Ascending aorta (tissue), 2 donors: Measurements from ENCODE around the gene LAMA5. TPM values are rescaled to one million over a fixed set of nuclear protein-coding genes. Genes with fewer than 3 reads are reported as not detected.

Source experiments
- DNase-seq, 2 donors: peaks; one replicate each; pipeline ENCODE4 v3.0.0-alpha.2; 2019; ENCODE audit warnings: low spot score in 2 of 2
- H3K27ac ChIP-seq, 2 donors: fragments of 200-600 bp; sonication (generic); one replicate each; pipeline ENCODE4 v1.5.1; 2016 to 2017; ENCODE audit warnings: mild to moderate bottlenecking in 1 of 2
- H3K27me3 ChIP-seq: fragments of 200-600 bp; sonication (generic); one replicate; pipeline ENCODE4 v1.5.1; 2017
- H3K36me3 ChIP-seq, 2 donors: fragments of 200-600 bp; sonication (generic); one replicate each; pipeline ENCODE4 v1.5.1; 2016
- H3K4me1 ChIP-seq, 2 donors: fragments of 200-600 bp; sonication (generic); one replicate each; pipeline ENCODE4 v1.5.1; 2016 to 2017; ENCODE audit warnings: mild to moderate bottlenecking in 1 of 2
- H3K4me3 ChIP-seq, 2 donors: fragments of 200-600 bp; sonication (generic); one replicate each; pipeline ENCODE4 v1.5.1; 2016 to 2017; ENCODE audit warnings: mild to moderate bottlenecking in 1 of 2
- H3K9me3 ChIP-seq, 2 donors: fragments of 200-600 bp; sonication (generic); one replicate each; pipeline ENCODE4 v1.5.1; 2016
- intact Hi-C: fragments of 100-400 bp; cut with DNase I; formaldehyde crosslinking; loops from one replicate; pipeline ENCODE4 v1.15.1; 2023
- total RNA-seq: library from RNA; depleted of rRNA; stranded (reverse); fragments of >200 nt; gene quantifications from one replicate; pipeline ENCODE4 v1.1.0, GENCODE V29; 2016
- TF ChIP-seq, protein P1 (sequence below), 3 experiments: fragments of 200-600 bp in 2 of 3; fragments of 450-650 bp in 1 of 3; sonication (generic) in 2 of 3; IDR thresholded peaks; one replicate each; pipeline ENCODE4 v1.5.1; 2016 to 2019; ENCODE audit warnings: antibody characterized with exemption in 3 of 3, mild to moderate bottlenecking in 1 of 3, moderate library complexity in 1 of 3

The LAMA5 gene
- total RNA-seq, 1 donor from 2014 or later, result 469 TPM

DNA sequence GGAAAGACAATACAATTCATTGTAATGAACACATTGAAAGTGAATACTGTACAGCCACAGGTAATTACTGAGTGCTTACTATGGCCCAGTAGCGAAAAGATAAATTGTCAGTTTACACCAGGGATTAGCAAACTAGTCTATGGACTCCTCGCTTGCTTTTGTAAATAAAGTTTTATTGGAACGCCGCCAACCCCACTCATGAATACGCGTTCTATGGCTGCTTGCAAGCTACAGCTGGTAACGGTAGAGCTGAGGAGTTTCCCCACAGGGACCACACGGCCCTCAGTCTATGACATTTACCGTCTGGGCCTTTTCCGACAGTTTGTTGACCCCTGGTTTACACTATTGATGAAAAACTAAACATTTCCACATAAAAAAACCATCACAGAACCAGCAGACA lies 24.2 kb downstream of the LAMA5 start:
- Histone ChIP-seq H3K27ac (no peak overlapping the region), H3K9me3 (no peaks in the 10 kb centered on the region), H3K36me3 (peaks cover 52 to 83% of the 10 kb centered on the region in 2 donors), H3K4me1 (no peaks in the 10 kb centered on the region), H3K4me3 (no peak overlapping the region), H3K27me3 (no peaks in the 10 kb centered on the region)
- TF ChIP-seq, protein P1, sequence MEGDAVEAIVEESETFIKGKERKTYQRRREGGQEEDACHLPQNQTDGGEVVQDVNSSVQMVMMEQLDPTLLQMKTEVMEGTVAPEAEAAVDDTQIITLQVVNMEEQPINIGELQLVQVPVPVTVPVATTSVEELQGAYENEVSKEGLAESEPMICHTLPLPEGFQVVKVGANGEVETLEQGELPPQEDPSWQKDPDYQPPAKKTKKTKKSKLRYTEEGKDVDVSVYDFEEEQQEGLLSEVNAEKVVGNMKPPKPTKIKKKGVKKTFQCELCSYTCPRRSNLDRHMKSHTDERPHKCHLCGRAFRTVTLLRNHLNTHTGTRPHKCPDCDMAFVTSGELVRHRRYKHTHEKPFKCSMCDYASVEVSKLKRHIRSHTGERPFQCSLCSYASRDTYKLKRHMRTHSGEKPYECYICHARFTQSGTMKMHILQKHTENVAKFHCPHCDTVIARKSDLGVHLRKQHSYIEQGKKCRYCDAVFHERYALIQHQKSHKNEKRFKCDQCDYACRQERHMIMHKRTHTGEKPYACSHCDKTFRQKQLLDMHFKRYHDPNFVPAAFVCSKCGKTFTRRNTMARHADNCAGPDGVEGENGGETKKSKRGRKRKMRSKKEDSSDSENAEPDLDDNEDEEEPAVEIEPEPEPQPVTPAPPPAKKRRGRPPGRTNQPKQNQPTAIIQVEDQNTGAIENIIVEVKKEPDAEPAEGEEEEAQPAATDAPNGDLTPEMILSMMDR (IDR thresholded peaks at IDR 0.05), result no peak
- DNase-seq, result no peak
- intact Hi-C loops, result no loop called here

DNA sequence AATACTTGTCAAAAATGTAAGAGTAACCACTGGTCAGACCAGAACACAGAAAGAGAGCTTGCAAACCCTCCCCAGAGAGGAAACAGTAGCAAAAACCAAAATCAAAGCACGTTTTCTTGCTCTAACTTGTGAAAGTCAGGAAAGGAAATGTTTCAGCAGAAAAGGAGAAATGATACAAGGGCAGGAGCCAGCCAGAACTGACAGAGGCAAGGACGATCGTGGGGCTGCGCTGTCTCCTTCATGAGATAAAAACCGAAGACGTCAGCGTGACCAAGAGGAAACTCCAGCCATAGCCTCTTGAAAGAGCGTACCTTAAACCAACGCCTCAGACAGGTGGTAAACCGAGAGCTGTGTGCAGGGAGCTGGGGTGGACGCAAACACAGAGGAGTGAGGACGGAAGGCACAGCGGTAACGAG lies 27.5 kb downstream of the LAMA5 start:
- intact Hi-C loops, result no loop called here
- Histone ChIP-seq H3K36me3 (peaks cover 52 to 84% of the 10 kb centered on the region in 2 donors), H3K27ac (no peak overlapping the region)

DNA sequence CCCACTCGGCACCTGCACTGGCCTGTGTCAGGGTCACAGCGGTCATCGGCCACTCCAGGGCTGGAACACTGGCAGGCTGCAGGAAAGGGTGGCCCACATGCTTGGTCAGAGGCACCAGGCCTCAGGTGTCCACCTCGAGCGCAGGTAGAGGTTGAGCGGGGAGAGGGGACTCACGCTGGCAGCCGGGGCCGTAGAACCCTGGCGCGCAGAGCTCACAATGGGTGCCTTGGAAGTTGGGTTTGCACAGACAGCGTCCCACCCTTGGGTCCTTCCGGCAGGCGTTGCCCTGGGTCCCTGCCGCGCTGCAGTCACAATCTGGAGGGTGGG lies 28.9 kb downstream of the LAMA5 start:
- Histone ChIP-seq H3K9me3 (no peaks in the 10 kb centered on the region), H3K4me3 (no peak overlapping the region), H3K36me3 (peaks cover 60 to 86% of the 10 kb centered on the region in 2 donors), H3K27me3 (no peaks in the 10 kb centered on the region), H3K4me1 (no peaks in the 10 kb centered on the region), H3K27ac (no peak overlapping the region)
- TF ChIP-seq, protein P1 (IDR thresholded peaks at IDR 0.05), result no peak
- intact Hi-C loops, result no loop called here
- DNase-seq, result no peak

More for the DNA sequence above, 27.5 kb downstream of the LAMA5 start:
- H3K4me1 ChIP-seq, result no peaks in the 10 kb centered on the region
- TF ChIP-seq, protein P1 (IDR thresholded peaks at IDR 0.05), result no peak
- H3K27me3 ChIP-seq, result no peaks in the 10 kb centered on the region
- H3K9me3 ChIP-seq, result no peaks in the 10 kb centered on the region
- H3K4me3 ChIP-seq, result no peak overlapping the region
- DNase-seq, result no peak

DNA sequence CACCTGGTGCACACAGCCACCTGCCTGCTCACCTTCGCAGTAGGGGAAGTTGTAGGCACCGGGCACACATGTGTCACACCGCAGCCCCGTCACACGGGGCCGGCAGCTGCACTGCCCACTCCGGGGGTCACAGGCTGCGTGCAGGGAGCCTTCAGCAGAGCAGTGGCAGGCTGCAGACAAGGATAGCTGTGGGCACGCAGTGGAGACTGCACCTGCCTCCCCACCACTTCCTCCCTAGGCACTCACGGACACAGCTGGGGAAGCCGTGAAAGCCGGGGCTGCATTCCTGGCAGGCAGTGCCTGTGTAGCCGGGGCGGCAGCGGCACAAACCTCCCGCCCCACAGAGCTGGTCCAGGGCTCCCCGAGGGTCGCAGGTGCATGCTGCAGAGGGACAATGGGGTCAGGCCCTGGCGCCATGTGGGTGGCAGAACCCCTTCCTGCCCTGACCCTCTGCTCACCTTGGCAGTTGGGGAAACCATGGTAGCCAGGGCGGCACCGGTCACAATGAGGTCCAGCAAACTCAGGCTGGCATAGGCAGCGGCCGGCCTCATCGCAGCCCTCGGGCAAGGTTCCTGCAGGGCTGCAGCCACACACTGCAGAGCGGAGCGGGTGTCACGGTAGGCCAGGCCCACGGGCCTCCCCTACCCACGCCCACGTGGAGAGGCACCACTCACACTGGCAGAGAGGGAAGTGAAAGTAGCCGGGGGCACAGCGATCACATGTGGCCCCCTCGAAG lies 29.4 kb downstream of the LAMA5 start:
- Histone ChIP-seq H3K36me3 (peaks cover 66 to 86% of the 10 kb centered on the region in 2 donors), H3K27ac (no peak overlapping the region), H3K4me3 (no peak overlapping the region), H3K27me3 (no peaks in the 10 kb centered on the region), H3K9me3 (no peaks in the 10 kb centered on the region), H3K4me1 (no peaks in the 10 kb centered on the region)
- TF ChIP-seq, protein P1 (IDR thresholded peaks at IDR 0.05), result no peak
- intact Hi-C loops, result no loop called here
- DNase-seq, result no peak

DNA sequence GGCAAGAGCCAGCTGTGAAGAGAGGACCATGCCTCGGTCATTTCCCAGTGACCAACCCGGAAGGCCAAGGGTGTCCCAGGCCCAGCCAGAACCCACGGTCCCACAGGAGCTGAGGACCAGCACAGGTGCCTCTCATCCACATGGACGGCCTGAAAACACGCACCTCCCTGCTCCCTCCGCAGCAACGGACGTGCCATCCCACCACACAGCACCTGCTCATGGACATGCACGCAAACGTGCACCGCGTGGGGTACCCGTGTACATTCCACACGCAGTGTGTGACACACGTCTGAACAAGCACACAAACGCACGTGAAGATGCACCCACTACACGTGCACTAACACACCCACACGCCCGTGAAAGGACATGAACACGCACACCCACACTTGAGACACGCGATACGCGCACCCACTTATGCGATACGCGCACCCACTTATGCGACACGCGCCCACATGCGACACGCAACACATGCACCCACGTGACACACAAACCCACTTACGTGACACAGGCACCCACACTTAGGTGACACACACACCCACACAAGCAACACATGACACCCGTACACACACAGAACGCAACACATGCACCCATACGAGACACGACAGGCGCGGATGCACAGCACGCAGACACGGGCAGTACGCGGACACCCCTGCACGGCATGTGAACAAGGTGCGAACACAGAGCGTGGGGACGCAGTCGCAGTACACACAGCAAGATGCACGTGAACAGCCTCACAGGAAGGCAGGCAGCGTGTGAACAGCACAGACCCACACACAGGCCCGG lies 30.1 kb downstream of the LAMA5 start:
- Histone ChIP-seq H3K4me1 (no peaks in the 10 kb centered on the region), H3K27ac (no peak overlapping the region), H3K27me3 (no peaks in the 10 kb centered on the region), H3K36me3 (peaks cover 73 to 90% of the 10 kb centered on the region in 2 donors), H3K9me3 (no peaks in the 10 kb centered on the region), H3K4me3 (no peak overlapping the region)
- intact Hi-C loops, result no loop called here
- TF ChIP-seq, protein P1 (IDR thresholded peaks at IDR 0.05), result no peak
- DNase-seq, result no peak
